HG02970 (cell line): ENCODE results near the gene INSM1.

ENCODE experiments used
- ATAC-seq: cut with Tn5 transposase; IDR thresholded peaks from one replicate; pipeline ENCODE4 v1.9.1; 2021; ENCODE audit warnings: mild to moderate bottlenecking, moderate library complexity, moderate number of reproducible peaks; ENCODE audit not compliant: unreplicated experiment, low FRiP score

Gene INSM1

DNA sequence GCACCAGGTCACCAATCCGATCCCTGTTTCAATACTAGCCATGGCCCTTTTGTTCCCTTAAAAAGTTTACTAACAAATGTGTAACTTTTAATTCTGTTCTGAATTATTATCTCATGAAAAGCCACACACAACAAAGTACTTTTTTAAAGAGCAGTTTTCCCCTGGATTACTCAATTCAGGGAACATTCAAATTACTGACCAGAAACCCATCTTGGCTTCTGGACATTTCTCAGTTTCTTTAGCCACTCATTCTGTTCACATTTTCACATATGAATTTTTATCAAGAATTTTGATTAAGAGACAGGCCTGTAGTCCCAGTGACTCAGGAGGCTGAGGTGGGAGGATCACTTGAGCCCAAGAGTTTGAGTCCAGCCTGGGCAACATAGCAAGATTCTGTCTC is 47.4 kb downstream of the INSM1 start:
- ATAC-seq, result no peak

GRCh38 chr20:20417876-20418676 is 50.2 kb downstream of the INSM1 start:
- ATAC-seq, result no peak
